GM10266 (cell line): ENCODE measurements around the gene HECTD2.
"Not testable (repeated sequence)": the region's sequence is repeated elsewhere in the genome, so short reads cannot be mapped to it uniquely, and the experiment has no call there.

Source experiments
- DNase-seq: peaks from one replicate; pipeline ENCODE4 v3.0.0; 2012; ENCODE audit errors: extremely low spot score
- TF ChIP-seq, protein P1 (sequence below): IDR thresholded peaks from 2 replicates; pipeline ENCODE4 v1.5.1; 2012; ENCODE audit warnings: mild to moderate bottlenecking, low read depth; ENCODE audit not compliant: control insufficient read depth, insufficient read depth; ENCODE audit errors: missing control alignments

Gene HECTD2, protein sequence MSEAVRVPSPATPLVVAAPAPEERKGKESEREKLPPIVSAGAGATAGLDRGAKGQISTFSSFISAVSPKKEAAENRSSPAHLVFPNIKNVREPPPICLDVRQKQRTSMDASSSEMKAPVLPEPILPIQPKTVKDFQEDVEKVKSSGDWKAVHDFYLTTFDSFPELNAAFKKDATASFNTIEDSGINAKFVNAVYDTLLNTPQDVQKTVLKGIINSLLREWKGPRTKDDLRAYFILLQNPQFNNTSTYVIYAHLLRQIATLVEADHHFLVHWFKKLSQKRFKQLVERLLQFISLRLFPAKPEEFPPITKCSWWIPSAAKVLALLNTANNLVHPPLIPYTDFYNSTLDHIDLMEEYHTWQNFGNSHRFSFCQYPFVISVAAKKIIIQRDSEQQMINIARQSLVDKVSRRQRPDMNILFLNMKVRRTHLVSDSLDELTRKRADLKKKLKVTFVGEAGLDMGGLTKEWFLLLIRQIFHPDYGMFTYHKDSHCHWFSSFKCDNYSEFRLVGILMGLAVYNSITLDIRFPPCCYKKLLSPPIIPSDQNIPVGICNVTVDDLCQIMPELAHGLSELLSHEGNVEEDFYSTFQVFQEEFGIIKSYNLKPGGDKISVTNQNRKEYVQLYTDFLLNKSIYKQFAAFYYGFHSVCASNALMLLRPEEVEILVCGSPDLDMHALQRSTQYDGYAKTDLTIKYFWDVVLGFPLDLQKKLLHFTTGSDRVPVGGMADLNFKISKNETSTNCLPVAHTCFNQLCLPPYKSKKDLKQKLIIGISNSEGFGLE

DNA sequence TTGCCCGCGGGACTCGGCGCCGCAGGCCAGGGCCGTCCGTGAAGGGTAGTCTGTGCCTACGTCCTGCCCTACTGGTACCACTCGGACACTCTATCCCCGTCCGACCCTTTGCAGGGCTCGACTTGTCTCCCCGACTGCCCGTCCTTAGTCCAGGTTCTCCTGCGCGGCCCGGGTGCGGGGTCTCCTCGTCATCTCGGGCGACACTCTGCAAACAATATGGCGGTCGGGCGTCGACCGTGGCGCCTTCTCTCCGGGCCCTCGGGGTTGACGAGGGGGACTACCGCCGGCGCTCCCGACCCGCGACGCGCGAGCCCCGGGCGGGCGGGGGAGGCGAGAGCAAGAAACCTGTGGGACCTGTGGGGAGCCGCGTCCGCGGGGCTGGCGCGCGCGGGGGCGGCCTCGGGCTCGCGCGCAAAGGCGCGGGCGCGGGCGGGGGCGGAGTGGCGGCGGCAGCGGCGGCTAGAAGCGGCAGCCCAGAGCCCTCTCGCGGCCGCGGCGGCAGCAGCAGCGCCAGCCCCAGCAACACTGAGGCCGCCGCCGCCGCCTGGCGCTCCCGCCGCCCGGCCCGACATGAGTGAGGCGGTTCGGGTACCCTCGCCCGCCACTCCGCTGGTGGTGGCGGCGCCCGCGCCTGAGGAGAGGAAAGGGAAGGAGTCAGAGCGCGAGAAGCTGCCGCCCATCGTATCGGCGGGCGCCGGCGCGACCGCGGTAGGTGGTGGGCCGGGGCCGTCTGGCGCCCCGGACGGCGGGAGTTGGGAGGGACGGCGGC is at the start of gene HECTD2:
HECTD2 (plus strand) TSS at position 476 of the 769 bp plus-strand sequence; CDS start at position 571, 95 bp downstream.
- TF ChIP-seq, protein P1, sequence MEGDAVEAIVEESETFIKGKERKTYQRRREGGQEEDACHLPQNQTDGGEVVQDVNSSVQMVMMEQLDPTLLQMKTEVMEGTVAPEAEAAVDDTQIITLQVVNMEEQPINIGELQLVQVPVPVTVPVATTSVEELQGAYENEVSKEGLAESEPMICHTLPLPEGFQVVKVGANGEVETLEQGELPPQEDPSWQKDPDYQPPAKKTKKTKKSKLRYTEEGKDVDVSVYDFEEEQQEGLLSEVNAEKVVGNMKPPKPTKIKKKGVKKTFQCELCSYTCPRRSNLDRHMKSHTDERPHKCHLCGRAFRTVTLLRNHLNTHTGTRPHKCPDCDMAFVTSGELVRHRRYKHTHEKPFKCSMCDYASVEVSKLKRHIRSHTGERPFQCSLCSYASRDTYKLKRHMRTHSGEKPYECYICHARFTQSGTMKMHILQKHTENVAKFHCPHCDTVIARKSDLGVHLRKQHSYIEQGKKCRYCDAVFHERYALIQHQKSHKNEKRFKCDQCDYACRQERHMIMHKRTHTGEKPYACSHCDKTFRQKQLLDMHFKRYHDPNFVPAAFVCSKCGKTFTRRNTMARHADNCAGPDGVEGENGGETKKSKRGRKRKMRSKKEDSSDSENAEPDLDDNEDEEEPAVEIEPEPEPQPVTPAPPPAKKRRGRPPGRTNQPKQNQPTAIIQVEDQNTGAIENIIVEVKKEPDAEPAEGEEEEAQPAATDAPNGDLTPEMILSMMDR, result peak; percentile 84
- DNase-seq, result peak; percentile 89

DNA sequence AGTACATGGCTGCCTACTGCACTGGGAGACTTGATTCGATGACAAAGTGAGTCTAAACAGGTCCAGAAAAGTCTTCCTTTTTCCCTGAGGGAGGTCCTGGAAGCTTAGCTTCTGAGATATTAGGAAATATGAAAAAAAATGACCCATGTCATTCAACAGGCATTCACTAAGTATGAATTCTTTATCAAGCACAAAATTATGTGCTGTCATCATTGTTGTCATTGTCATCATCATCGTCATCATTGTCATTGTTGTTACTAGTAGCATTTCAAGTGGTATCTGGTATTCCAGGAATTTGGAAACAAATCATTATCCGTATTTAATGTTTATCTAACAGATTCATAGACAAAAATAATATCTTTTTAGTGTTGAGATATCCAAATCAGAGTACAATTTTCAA is 49.7 kb upstream of the HECTD2 start:
- TF ChIP-seq, protein P1, result no peak
- no peak for DNase-seq

DNA sequence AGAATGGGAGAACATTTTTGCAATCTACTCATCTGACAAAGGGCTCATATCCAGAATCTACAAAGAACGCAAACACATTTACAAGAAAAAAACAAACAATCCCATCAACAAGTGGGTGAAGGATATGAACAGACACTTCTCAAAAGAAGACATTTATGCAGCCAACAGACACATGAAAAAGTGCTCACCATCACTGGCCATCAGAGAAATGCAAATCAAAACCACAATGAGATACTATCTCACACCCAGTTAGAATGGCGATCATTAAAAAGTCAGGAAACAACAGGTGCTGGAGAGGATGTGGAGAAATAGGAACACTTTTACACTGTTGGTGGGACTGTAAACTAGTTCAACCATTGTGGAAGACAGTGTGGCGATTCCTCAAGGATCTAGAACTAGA is 44.6 kb upstream of the HECTD2 start:
- not testable (repeated sequence) for DNase-seq

DNA sequence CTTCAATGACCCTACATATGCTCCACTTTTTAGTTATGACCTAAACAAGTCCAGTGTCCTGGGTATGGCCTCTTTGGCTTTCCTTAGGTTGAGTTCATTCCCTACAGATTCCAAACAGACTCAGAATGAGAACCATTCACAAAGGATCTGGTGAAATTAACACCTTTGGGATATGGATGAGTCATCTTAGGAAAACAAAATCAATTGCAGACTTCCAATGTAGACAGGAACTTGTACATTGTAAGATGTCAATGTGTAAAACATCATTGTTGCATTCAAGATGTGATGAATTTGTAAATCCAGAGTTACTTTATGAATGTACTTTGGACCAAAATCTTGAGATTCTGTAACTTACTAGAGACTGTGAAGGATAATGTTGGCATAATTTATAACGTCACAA is 43.4 kb upstream of the HECTD2 start:
- TF ChIP-seq, protein P1, result no peak
- DNase-seq, result no peak

DNA sequence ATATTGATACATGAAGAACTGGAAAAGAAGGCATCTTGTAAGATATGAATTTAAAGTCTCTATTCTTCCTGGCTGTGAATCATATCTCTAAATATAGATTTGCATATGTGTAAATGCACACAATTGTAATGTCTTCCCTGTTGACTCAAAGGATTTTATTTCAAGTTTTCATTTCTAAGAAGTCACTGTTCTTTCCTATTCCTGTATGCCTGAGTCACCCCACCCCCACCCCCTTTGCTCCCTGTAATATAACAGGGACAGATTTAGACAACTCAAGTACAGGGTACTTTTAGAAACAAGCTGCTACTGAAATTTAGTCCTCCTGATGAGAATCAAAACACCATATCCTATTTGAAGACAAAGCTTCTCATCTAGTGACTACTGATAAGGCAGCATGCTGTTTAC is 43.0 kb upstream of the HECTD2 start:
- TF ChIP-seq, protein P1, result no peak
- DNase-seq, result no peak

DNA sequence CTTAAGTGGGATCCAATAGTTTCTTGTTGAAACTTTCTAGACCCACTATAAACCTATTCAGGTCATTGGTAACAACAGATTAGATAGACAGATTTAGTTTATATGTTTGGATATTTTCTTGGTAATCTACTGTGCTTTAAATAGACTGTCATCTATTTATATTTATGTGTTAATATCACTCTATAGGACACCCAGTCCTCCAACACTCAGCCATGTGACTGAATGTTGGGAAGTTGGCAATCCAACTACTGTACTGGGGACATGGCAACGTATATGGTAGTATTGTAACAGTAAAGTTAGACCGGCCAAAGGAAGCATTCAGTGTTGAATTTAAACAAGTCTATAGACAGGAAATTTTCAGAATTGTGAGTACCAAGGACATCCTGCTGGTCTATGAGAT is 42.6 kb upstream of the HECTD2 start:
- no peak for DNase-seq
- TF ChIP-seq, protein P1, result no peak

DNA sequence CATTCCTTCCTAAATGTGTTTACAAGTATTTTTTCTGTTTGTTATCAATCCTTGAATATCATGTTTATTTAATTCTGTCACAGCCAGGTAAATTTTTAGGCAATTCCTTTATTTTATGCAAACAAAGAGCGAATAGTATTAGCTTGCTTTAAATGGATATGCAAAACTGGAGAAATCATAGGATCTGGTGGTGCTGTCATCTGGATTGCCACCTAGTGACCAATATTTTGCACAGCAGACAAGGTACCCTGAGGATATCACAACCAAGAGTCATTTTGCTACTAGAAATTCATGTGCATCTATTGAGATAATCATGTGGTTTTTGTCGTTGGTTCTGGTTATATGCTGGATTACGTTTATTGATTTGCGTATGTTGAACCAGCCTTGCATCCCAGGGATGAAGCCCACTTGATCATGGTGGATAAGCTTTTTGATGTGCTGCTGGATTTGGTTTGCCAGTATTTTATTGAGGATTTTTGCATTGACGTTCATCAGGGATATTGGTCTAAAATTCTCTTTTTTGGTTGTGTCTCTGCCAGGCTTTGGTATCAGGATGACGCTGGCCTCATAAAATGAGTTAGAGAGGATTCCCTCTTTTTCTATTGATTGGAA is 40.1 kb upstream of the HECTD2 start:
- TF ChIP-seq, protein P1, result peak; percentile 48
- DNase-seq, result peak; percentile 20
